ENCODE results near the gene TIGD6. TPM values are rescaled to one million over a fixed set of nuclear protein-coding genes. Genes with fewer than 3 reads are reported as not detected.

Gene TIGD6
- total and polyA plus RNA-seq, 2 donors (not counting 3 experiments of a cell fraction or from before 2014, with no cell fraction given), result 3.6 to 5.4 TPM

DNA sequence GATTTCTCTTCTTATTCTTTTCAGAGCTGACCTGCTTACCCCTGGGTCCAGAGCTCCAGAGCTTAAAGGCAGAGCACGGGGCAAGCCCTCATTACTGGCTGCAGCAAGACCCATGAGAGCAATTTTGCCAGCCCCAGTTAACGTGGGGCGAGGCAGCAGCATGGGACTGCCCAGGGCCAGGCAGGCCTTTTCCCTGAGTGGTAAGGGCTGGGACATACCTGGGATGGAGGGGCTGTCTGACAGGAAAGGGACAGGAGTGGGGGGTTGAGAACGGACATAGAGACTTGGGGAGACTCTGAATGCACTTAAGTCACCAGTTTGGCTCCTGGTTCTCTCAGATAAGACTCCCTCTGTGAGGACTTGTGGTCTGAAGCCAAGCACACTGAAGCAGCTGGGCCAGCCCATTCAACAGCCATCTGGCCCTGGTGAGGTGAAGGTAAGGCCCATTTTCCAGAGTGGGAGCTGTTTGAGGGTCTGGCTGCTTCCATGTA is 26.3 kb upstream of the TIGD6 start:
- no peak overlapping the region for H2AFZ ChIP-seq (ENCODE audit: low read depth, low read length)
- no TSS peak for BruUV-seq (replicated peaks)
- CTCF ChIA-PET, result no interaction called here
- POLR2A ChIA-PET, result no interaction called here
- H3K4me3 ChIP-seq (replicated peaks in 1 of 3; ENCODE audit: insufficient read depth in 1 of 3, low read depth in 1 of 3, low read length in 3 of 3), result no peak overlapping the region
- no peaks in the 10 kb centered on the region for H3K9me1 ChIP-seq (replicated peaks; ENCODE audit: control insufficient read depth, extremely low read depth, insufficient read depth, low read length)
- H3K9ac ChIP-seq (replicated peaks; ENCODE audit: extremely low read depth, insufficient read depth, low read length), result no peak overlapping the region
- H4K20me1 ChIP-seq (replicated peaks; ENCODE audit: control insufficient read depth, extremely low read depth, insufficient read depth, low read length), result no peaks in the 10 kb centered on the region
- TF ChIP-seq, protein P1, sequence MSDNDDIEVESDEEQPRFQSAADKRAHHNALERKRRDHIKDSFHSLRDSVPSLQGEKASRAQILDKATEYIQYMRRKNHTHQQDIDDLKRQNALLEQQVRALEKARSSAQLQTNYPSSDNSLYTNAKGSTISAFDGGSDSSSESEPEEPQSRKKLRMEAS (IDR thresholded peaks at IDR 0.05; ENCODE audit: insufficient read depth, insufficient read length), result no peak
- TF ChIP-seq, protein P2, sequence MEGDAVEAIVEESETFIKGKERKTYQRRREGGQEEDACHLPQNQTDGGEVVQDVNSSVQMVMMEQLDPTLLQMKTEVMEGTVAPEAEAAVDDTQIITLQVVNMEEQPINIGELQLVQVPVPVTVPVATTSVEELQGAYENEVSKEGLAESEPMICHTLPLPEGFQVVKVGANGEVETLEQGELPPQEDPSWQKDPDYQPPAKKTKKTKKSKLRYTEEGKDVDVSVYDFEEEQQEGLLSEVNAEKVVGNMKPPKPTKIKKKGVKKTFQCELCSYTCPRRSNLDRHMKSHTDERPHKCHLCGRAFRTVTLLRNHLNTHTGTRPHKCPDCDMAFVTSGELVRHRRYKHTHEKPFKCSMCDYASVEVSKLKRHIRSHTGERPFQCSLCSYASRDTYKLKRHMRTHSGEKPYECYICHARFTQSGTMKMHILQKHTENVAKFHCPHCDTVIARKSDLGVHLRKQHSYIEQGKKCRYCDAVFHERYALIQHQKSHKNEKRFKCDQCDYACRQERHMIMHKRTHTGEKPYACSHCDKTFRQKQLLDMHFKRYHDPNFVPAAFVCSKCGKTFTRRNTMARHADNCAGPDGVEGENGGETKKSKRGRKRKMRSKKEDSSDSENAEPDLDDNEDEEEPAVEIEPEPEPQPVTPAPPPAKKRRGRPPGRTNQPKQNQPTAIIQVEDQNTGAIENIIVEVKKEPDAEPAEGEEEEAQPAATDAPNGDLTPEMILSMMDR (IDR thresholded peaks at IDR 0.05; ENCODE audit: extremely low read depth in 1 of 2, insufficient read depth in 1 of 2, low read depth in 1 of 2, low read length in 2 of 2), result no peak
- no peak for TF ChIP-seq MYC (IDR thresholded peaks at IDR 0.05; ENCODE audit: low read depth, low read length)
- no peak for TF ChIP-seq JUN (IDR thresholded peaks at IDR 0.05; ENCODE audit: borderline replicate concordance, insufficient read depth, insufficient read length, low read depth)
- no peak for TF ChIP-seq POLR2AphosphoS5 (IDR thresholded peaks at IDR 0.05; ENCODE audit: insufficient read depth, low read depth, low read length)
- TF ChIP-seq FOS (IDR thresholded peaks at IDR 0.05; ENCODE audit: borderline replicate concordance, insufficient read depth, low read length), result no peak
- no peak for TF ChIP-seq POLR2A (IDR thresholded peaks at IDR 0.05; ENCODE audit: low read depth, low read length)
- no peak for TF ChIP-seq EZH2 (IDR thresholded peaks at IDR 0.05; ENCODE audit: borderline replicate concordance, low read depth, low read length, severe bottlenecking)
- TF ChIP-seq GATA2 (IDR thresholded peaks at IDR 0.05; ENCODE audit: insufficient read depth, insufficient read length, low read depth, low read length), result no peak
- dilution Hi-C loops (cut with MboI; ENCODE audit: extremely low pct_ligation_motif_present, low sequenced_read_pairs) (no loop called here), intact Hi-C loops (cut with micrococcal nuclease) (no loop called here)
- peaks cover 13% of the 10 kb centered on the region for H3K4me1 ChIP-seq (ENCODE audit: control insufficient read depth, extremely low read depth, insufficient read depth, low read length)
- no peaks in the 10 kb centered on the region for H3K27me3 ChIP-seq (ENCODE audit: control insufficient read depth in 2 of 2, insufficient read depth in 2 of 2, low read length in 2 of 2)
- no peak overlapping the region for H3K4me2 ChIP-seq (ENCODE audit: insufficient read depth, low read length)
- no peaks in the 10 kb centered on the region for H3K9me3 ChIP-seq (replicated peaks; ENCODE audit: control insufficient read depth, insufficient read depth, low read length)
- H3K79me2 ChIP-seq (ENCODE audit: control insufficient read depth, insufficient read depth, low read length), result peaks cover 4% of the 10 kb centered on the region
- no peak for DNase-seq (ENCODE audit: low read depth, low spot score)
- no peak for FAIRE-seq
- peaks cover 14 to 22% of the 10 kb centered on the region in 2 experiments for H3K36me3 ChIP-seq (ENCODE audit: control insufficient read depth in 2 of 2, extremely low read depth in 1 of 2, insufficient read depth in 2 of 2, low read length in 2 of 2)
- H3K27ac ChIP-seq (ENCODE audit: insufficient read depth, low read depth, low read length), result no peak overlapping the region
